Measurements from ENCODE around the gene EEF2K. TPM values are rescaled to one million over a fixed set of nuclear protein-coding genes. Genes with fewer than 3 reads are reported as not detected.

The EEF2K gene
- total RNA-seq, 4 donors from 2014 or later: 42.8 to 90.8 (median 50.3) TPM

- no peak overlapping the region for H3K4me3 ChIP-seq
- TF ChIP-seq POLR2A (IDR thresholded peaks at IDR 0.05): no peak
- no peaks in the 10 kb centered on the region for H3K9me3 ChIP-seq
- peaks cover 0 to 63% (median 7%) of the 10 kb centered on the region in 4 donors for H3K4me1 ChIP-seq
- peaks cover 0 to 31% (median 0%) of the 10 kb centered on the region in 3 donors for H3K36me3 ChIP-seq
- 85 to 89% methylated on average over 1 of the region's 1 CpG for WGBS, 2 donors
- no peaks in the 10 kb centered on the region for H3K27me3 ChIP-seq
- DNase-seq (ENCODE audit: low spot score in 2 of 2): no peak
- H3K27ac ChIP-seq: peak overlapping the region in 2 of 4 donors; percentile 65 to 83
Measured at GRCh38 chr16:22222998-22223397, 16.9 kb downstream of the EEF2K start.

- no peak overlapping the region for H3K4me3 ChIP-seq
- H3K27ac ChIP-seq: peak overlapping the region in 2 of 4 donors; percentile 34 to 83
- peak in 1 of 2 donors; percentile 62 for TF ChIP-seq EP300 (IDR thresholded peaks at IDR 0.05)
- no peak for TF ChIP-seq POLR2A (IDR thresholded peaks at IDR 0.05)
- TF ChIP-seq CTCF (IDR thresholded peaks at IDR 0.05): no peak
- peaks cover 0 to 47% (median 0%) of the 10 kb centered on the region in 3 donors for H3K36me3 ChIP-seq
- no peaks in the 10 kb centered on the region for H3K27me3 ChIP-seq
- WGBS, 2 donors: 48 to 51% methylated on average over 7 of the region's 7 CpGs
- DNase-seq (ENCODE audit: low spot score in 2 of 2): no peak
- peaks cover 0 to 45% (median 7%) of the 10 kb centered on the region in 4 donors for H3K4me1 ChIP-seq
- H3K9me3 ChIP-seq: no peaks in the 10 kb centered on the region
Measured at GRCh38 chr16:22225060-22225459, 19.0 kb downstream of the EEF2K start.

- DNase-seq (ENCODE audit: low spot score in 2 of 2): no peak
- H3K9me3 ChIP-seq: no peaks in the 10 kb centered on the region
- peaks cover 0 to 25% (median 0%) of the 10 kb centered on the region in 4 donors for H3K4me1 ChIP-seq
- WGBS, 2 donors: 31 to 41% methylated on average over 7 of the region's 7 CpGs
- H3K27me3 ChIP-seq: no peaks in the 10 kb centered on the region
- H3K4me3 ChIP-seq: no peak overlapping the region
- peaks cover 0 to 85% (median 0%) of the 10 kb centered on the region in 3 donors for H3K36me3 ChIP-seq
- TF ChIP-seq POLR2A (IDR thresholded peaks at IDR 0.05) (no peak), CTCF (IDR thresholded peaks at IDR 0.05) (no peak), EP300 (IDR thresholded peaks at IDR 0.05) (no peak)
- peak overlapping the region in 1 of 4 donors; percentile 8 for H3K27ac ChIP-seq
Measured at GRCh38 chr16:22229889-22230288, 23.8 kb downstream of the EEF2K start.

- H3K4me1 ChIP-seq: peaks cover 0 to 30% (median 0%) of the 10 kb centered on the region in 4 donors
- H3K4me3 ChIP-seq: no peak overlapping the region
- peaks cover 0 to 75% (median 0%) of the 10 kb centered on the region in 3 donors for H3K36me3 ChIP-seq
- H3K27ac ChIP-seq: peak overlapping the region in 1 of 4 donors; percentile 37
- TF ChIP-seq CTCF (IDR thresholded peaks at IDR 0.05) (no peak), EP300 (IDR thresholded peaks at IDR 0.05) (no peak), POLR2A (IDR thresholded peaks at IDR 0.05) (no peak)
- no peak for DNase-seq (ENCODE audit: low spot score in 2 of 2)
- H3K27me3 ChIP-seq: no peaks in the 10 kb centered on the region
- 79 to 80% methylated on average over 14 of the region's 14 CpGs for WGBS, 2 donors
- no peaks in the 10 kb centered on the region for H3K9me3 ChIP-seq
Measured at GRCh38 chr16:22232277-22233036, 26.4 kb downstream of the EEF2K start.

- H3K27ac ChIP-seq: peak overlapping the region in 1 of 4 donors; percentile 37
- TF ChIP-seq EP300 (IDR thresholded peaks at IDR 0.05): no peak
- no peak for TF ChIP-seq CTCF (IDR thresholded peaks at IDR 0.05)
- H3K36me3 ChIP-seq: peaks cover 0 to 74% (median 0%) of the 10 kb centered on the region in 3 donors
- no peak overlapping the region for H3K4me3 ChIP-seq
- peaks cover 0 to 30% (median 0%) of the 10 kb centered on the region in 4 donors for H3K4me1 ChIP-seq
- H3K27me3 ChIP-seq: no peaks in the 10 kb centered on the region
- no peak for DNase-seq (ENCODE audit: low spot score in 2 of 2)
- WGBS, 2 donors: 60 to 62% methylated on average over 6 of the region's 6 CpGs
- H3K9me3 ChIP-seq: no peaks in the 10 kb centered on the region
Measured at GRCh38 chr16:22233037-22233372, 26.9 kb downstream of the EEF2K start.

Data from tibial nerve (tissue), 4 donors.